Breast epithelium (tissue), 4 donors: ENCODE results near the gene NFKBIB. TPM values are rescaled to one million over a fixed set of nuclear protein-coding genes. Genes with fewer than 3 reads are reported as not detected.
"Not testable (repeated sequence)": the region's sequence is repeated elsewhere in the genome, so short reads cannot be mapped to it uniquely, and the experiment has no call there.

Source experiments
- DNase-seq, 2 donors: peaks; one replicate each; pipeline ENCODE4 v3.0.0-alpha.2; 2019; ENCODE audit warnings: low spot score in 2 of 2
- H3K27ac ChIP-seq, 2 donors: fragments of 200-600 bp; sonication (generic) in 1 of 2; one replicate each; pipeline ENCODE4 v1.5.1; 2016 to 2019; ENCODE audit warnings: mild to moderate bottlenecking in 1 of 2
- H3K27me3 ChIP-seq, 2 donors: fragments of 200-600 bp; sonication (generic) in 1 of 2; one replicate each; pipeline versions ENCODE4 v1.5.1 to v1.6.0; 2017 to 2019; ENCODE audit warnings: control low read depth in 1 of 2, mild to moderate bottlenecking in 1 of 2
- H3K36me3 ChIP-seq: fragments of 200-600 bp; one replicate; pipeline ENCODE4 v1.5.1; 2019
- H3K4me1 ChIP-seq, 2 donors: fragments of 200-600 bp; sonication (generic); one replicate each; pipeline ENCODE4 v1.5.1; 2016 to 2019; ENCODE audit warnings: control low read depth in 1 of 2
- H3K4me3 ChIP-seq, 3 donors: fragments of 200-600 bp; sonication (generic); 1 replicate in 2 of 3; 2 replicates in 1 of 3; pipeline ENCODE4 v1.5.1; 2016 to 2019; ENCODE audit warnings: mild to moderate bottlenecking in 3 of 3, moderate library complexity in 2 of 3
- H3K9me3 ChIP-seq, 2 donors: fragments of 200-600 bp; sonication (generic) in 1 of 2; one replicate each; pipeline ENCODE4 v1.5.1; 2016 to 2019; ENCODE audit warnings: control low read depth in 1 of 2
- CTCF ChIP-seq, 3 donors: fragments of 450-650 bp; IDR thresholded peaks; one replicate each; pipeline ENCODE4 v1.5.1; 2016 to 2017; ENCODE audit warnings: antibody characterized with exemption in 3 of 3, mild to moderate bottlenecking in 3 of 3, moderate library complexity in 3 of 3
- POLR2A ChIP-seq: fragments of 450-650 bp; IDR thresholded peaks from one replicate; pipeline ENCODE4 v1.6.1; 2016; ENCODE audit warnings: antibody characterized with exemption, mild to moderate bottlenecking, moderate library complexity
- POLR2AphosphoS5 ChIP-seq, 3 donors: sonication (generic); formaldehyde crosslinking; IDR thresholded peaks; one replicate each; pipeline ENCODE4 v1.6.1; 2017; ENCODE audit warnings: antibody characterized with exemption in 3 of 3
- intact Hi-C: fragments of 100-400 bp; cut with DNase I; formaldehyde crosslinking; loops from one replicate; pipeline ENCODE4 v1.15.1; 2023; ENCODE audit warnings: low total_unique reads
- total RNA-seq, 3 donors: library from RNA; depleted of rRNA; stranded (reverse); fragments of >200 nt; gene quantifications; one replicate each; pipeline ENCODE4 v1.1.0, GENCODE V29; 2016

The NFKBIB gene
- total RNA-seq, 3 donors from 2014 or later: 15.7 to 29.2 (median 19.6) TPM

GRCh38 chr19:38852231-38853044 lies 47.3 kb upstream of the NFKBIB start:
- H3K27ac ChIP-seq: peak overlapping the region; percentile 100
- intact Hi-C loops: no loop called here
- H3K36me3 ChIP-seq: no peaks in the 10 kb centered on the region
- H3K4me3 ChIP-seq: peak overlapping the region; percentile 73 to 96 (median 84)
- no peaks in the 10 kb centered on the region for H3K27me3 ChIP-seq
- peak; percentile 60 to 68 for DNase-seq
- H3K4me1 ChIP-seq: peaks cover 0 to 13% of the 10 kb centered on the region in 2 donors
- no peaks in the 10 kb centered on the region for H3K9me3 ChIP-seq
- TF ChIP-seq CTCF (IDR thresholded peaks at IDR 0.05): no peak
- peak in 2 of 3 donors; percentile 43 to 47 for TF ChIP-seq POLR2AphosphoS5 (IDR thresholded peaks at IDR 0.05)

- no peak for DNase-seq
- Histone ChIP-seq H3K9me3 (no peaks in the 10 kb centered on the region), H3K36me3 (no peaks in the 10 kb centered on the region), H3K4me3 (peak overlapping the region in 2 of 3 donors; percentile 73 to 96), H3K27ac (peak overlapping the region; percentile 100), H3K27me3 (no peaks in the 10 kb centered on the region), H3K4me1 (peaks cover 0 to 5% of the 10 kb centered on the region in 2 donors)
- intact Hi-C loops: no loop called here
- TF ChIP-seq POLR2AphosphoS5 (IDR thresholded peaks at IDR 0.05): no peak
- no peak for TF ChIP-seq CTCF (IDR thresholded peaks at IDR 0.05)
- TF ChIP-seq POLR2A: no peak
These were observed 46.6 kb upstream of the NFKBIB start for GRCh38 chr19:38853214-38853613.

- H3K9me3 ChIP-seq, H3K27ac ChIP-seq, H3K4me1 ChIP-seq, DNase-seq, H3K27me3 ChIP-seq, H3K36me3 ChIP-seq, H3K4me3 ChIP-seq, intact Hi-C loops: not testable (repeated sequence)
These were observed 44.8 kb upstream of the NFKBIB start for GRCh38 chr19:38854961-38855360.

- intact Hi-C loops, DNase-seq, H3K4me3 ChIP-seq, H3K4me1 ChIP-seq, H3K27ac ChIP-seq, H3K36me3 ChIP-seq, H3K9me3 ChIP-seq, H3K27me3 ChIP-seq: not testable (repeated sequence)
These were observed 44.0 kb upstream of the NFKBIB start for GRCh38 chr19:38855751-38856150.

GRCh38 chr19:38856813-38857212 lies 43.0 kb upstream of the NFKBIB start:
- Histone ChIP-seq H3K9me3 (no peaks in the 10 kb centered on the region), H3K27me3 (no peaks in the 10 kb centered on the region), H3K27ac (no peak overlapping the region), H3K4me3 (no peak overlapping the region), H3K4me1 (no peaks in the 10 kb centered on the region), H3K36me3 (no peaks in the 10 kb centered on the region)
- TF ChIP-seq CTCF (IDR thresholded peaks at IDR 0.05) (no peak), POLR2A (no peak), POLR2AphosphoS5 (IDR thresholded peaks at IDR 0.05) (no peak)
- intact Hi-C loops: no loop called here
- DNase-seq: no peak

GRCh38 chr19:38859631-38860204 lies 40.1 kb upstream of the NFKBIB start:
- H3K36me3 ChIP-seq, H3K9me3 ChIP-seq, H3K27ac ChIP-seq, DNase-seq, H3K27me3 ChIP-seq, intact Hi-C loops, H3K4me1 ChIP-seq, H3K4me3 ChIP-seq: not testable (repeated sequence)
